IMR-90 (cell line): ENCODE data around the gene PTK7. TPM values are rescaled to one million over a fixed set of nuclear protein-coding genes. Genes with fewer than 3 reads are reported as not detected.

Source experiments
- ATAC-seq: fragments of 200-7000 bp; cut with Tn5 transposase; 2 replicates; pipeline ENCODE4 v1.9.1; 2020; ENCODE audit warnings: low read depth, mild to moderate bottlenecking, moderate library complexity
- BruUV-seq: library from RNA; stranded (reverse); fragments of 400-500 nt; replicated peaks from 2 replicates; lab custom pipeline; 2021; lab: Mats Ljungman, UMichigan
- CTCF ChIA-PET: fragments of 300-600 bp; formaldehyde crosslinking; extraction: SDS; loops from one replicate; lab custom pipeline; 2021; ENCODE audit warnings: antibody characterized with exemption; lab: Yijun Ruan, JAX
- POLR2A ChIA-PET: fragments of 300-600 bp; sonication (Branson Sonifier 250); formaldehyde crosslinking; loops from one replicate; lab custom pipeline; 2022; ENCODE audit warnings: antibody characterized with exemption; ENCODE audit not compliant: unreplicated experiment; lab: Charles Lee
- DNase-seq: peaks from one replicate; pipeline ENCODE4 v3.0.0; 2013
- H2AFZ ChIP-seq: replicated peaks from 2 replicates; pipeline ENCODE3; 2013; ENCODE audit warnings: low read length, mild to moderate bottlenecking; ENCODE audit not compliant: poor library complexity
- H2AK5ac ChIP-seq: 2 replicates; pipeline ENCODE4 v1.6.1; 2013; ENCODE audit warnings: low read depth, low read length, inconsistent platforms
- H2AK9ac ChIP-seq: replicated peaks from 2 replicates; pipeline ENCODE3; 2013; ENCODE audit warnings: mild to moderate bottlenecking, low read depth, low read length, moderate library complexity; ENCODE audit not compliant: poor library complexity
- H2BK120ac ChIP-seq: 2 replicates; pipeline ENCODE4 v1.6.1; 2013; ENCODE audit warnings: low read depth, low read length, inconsistent platforms
- H2BK15ac ChIP-seq: 3 replicates; pipeline ENCODE4 v1.6.1; 2013; ENCODE audit warnings: low read depth, low read length, inconsistent platforms
- H2BK20ac ChIP-seq: 2 replicates; pipeline ENCODE4 v1.6.1; 2013; ENCODE audit warnings: low read depth, mild to moderate bottlenecking, inconsistent platforms, low read length, moderate library complexity
- H2BK5ac ChIP-seq: 2 replicates; pipeline ENCODE4 v1.6.1; 2013; ENCODE audit warnings: mild to moderate bottlenecking, low read depth, low read length, inconsistent platforms; ENCODE audit not compliant: poor library complexity, severe bottlenecking
- H3K14ac ChIP-seq: replicated peaks from 2 replicates; pipeline ENCODE4 v1.6.1; 2013; ENCODE audit warnings: low read depth, low read length, inconsistent platforms
- H3K18ac ChIP-seq: 2 replicates; pipeline ENCODE4 v1.6.1; 2013; ENCODE audit warnings: low read depth, low read length, control low read depth
- H3K23ac ChIP-seq: 2 replicates; pipeline ENCODE4 v1.6.1; 2013; ENCODE audit warnings: low read depth, low read length, inconsistent platforms
- H3K27ac ChIP-seq: 2 replicates; pipeline ENCODE4 v1.5.1; 2013; ENCODE audit warnings: mild to moderate bottlenecking, control low read depth, low read length; ENCODE audit not compliant: insufficient read depth
- H3K27me3 ChIP-seq: 2 replicates; pipeline ENCODE4 v1.6.1; 2013; ENCODE audit warnings: low read length; ENCODE audit not compliant: control insufficient read depth, insufficient read depth
- H3K36me3 ChIP-seq: 2 replicates; pipeline ENCODE4 v1.6.1; 2013; ENCODE audit warnings: low read length, mixed read lengths; ENCODE audit not compliant: control insufficient read depth, insufficient read depth
- H3K4ac ChIP-seq: 2 replicates; pipeline ENCODE4 v1.6.1; 2013; ENCODE audit warnings: low read depth, low read length, inconsistent platforms
- H3K4me1 ChIP-seq: 2 replicates; pipeline ENCODE4 v1.6.1; 2013; ENCODE audit warnings: low read length, mixed read lengths; ENCODE audit not compliant: control insufficient read depth, insufficient read depth
- H3K4me2 ChIP-seq: 2 replicates; pipeline ENCODE4 v1.6.1; 2013; ENCODE audit warnings: low read depth, mild to moderate bottlenecking, control low read depth, low read length, moderate library complexity
- H3K4me3 ChIP-seq: 2 replicates; pipeline ENCODE4 v1.5.1; 2013; ENCODE audit warnings: low read depth, mild to moderate bottlenecking, control low read depth, low read length, moderate library complexity; ENCODE audit not compliant: insufficient read depth
- H3K56ac ChIP-seq: 2 replicates; pipeline ENCODE4 v1.6.1; 2013; ENCODE audit warnings: low read length, inconsistent platforms; ENCODE audit not compliant: insufficient read depth; ENCODE audit errors: extremely low read depth
- H3K79me1 ChIP-seq, 2 experiments: 2 replicates each; pipeline ENCODE4 v1.6.1; 2013; ENCODE audit warnings: low read length in 2 of 2, inconsistent platforms in 1 of 2, low read depth in 1 of 2
- H3K9ac ChIP-seq: 2 replicates; pipeline ENCODE4 v1.6.1; 2013; ENCODE audit warnings: low read depth, low read length, control low read depth
- H3K9me1 ChIP-seq: 2 replicates; pipeline ENCODE4 v1.6.1; 2013; ENCODE audit warnings: low read length, inconsistent platforms; ENCODE audit not compliant: insufficient read depth
- H3K9me3 ChIP-seq: 2 replicates; pipeline ENCODE4 v1.6.1; 2013; ENCODE audit warnings: low read length; ENCODE audit not compliant: control insufficient read depth, insufficient read depth
- H4K20me1 ChIP-seq: 2 replicates; pipeline ENCODE4 v1.6.1; 2013; ENCODE audit warnings: low read length, inconsistent platforms; ENCODE audit not compliant: insufficient read depth
- H4K5ac ChIP-seq: 2 replicates; pipeline ENCODE4 v1.6.1; 2013; ENCODE audit warnings: mild to moderate bottlenecking, low read depth, low read length, control low read depth
- H4K8ac ChIP-seq, 2 experiments: 2 replicates each; pipeline ENCODE4 v1.6.1; 2013; ENCODE audit warnings: low read depth in 2 of 2, low read length in 2 of 2, control low read depth in 1 of 2, inconsistent platforms in 1 of 2
- H4K91ac ChIP-seq: 2 replicates; pipeline ENCODE4 v1.6.1; 2013; ENCODE audit warnings: low read depth, low read length, inconsistent platforms; ENCODE audit not compliant: insufficient read depth
- CEBPB ChIP-seq: IDR thresholded peaks from 2 replicates; pipeline ENCODE4 v1.6.1; 2012; ENCODE audit warnings: low read depth, low read length, improper control_type of control experiment
- RCOR1 ChIP-seq: IDR thresholded peaks from 2 replicates; pipeline ENCODE4 v1.6.1; 2012; ENCODE audit warnings: mild to moderate bottlenecking, low read length, improper control_type of control experiment; ENCODE audit not compliant: insufficient replicate concordance
- WGBS, 2 experiments: methylation state at CpG; one replicate each; pipeline versions ENCODE4 v1.1.5 to v1.1.7; 2013; ENCODE audit warnings: missing lambda C conversion rate in 2 of 2; ENCODE audit not compliant: insufficient read length in 1 of 2; ENCODE audit errors: extremely low coverage in 2 of 2; 5-methylcytosine and 5-hydroxymethylcytosine counted together
- dilution Hi-C: fragments of 300-500 bp; cut with HindIII; formaldehyde crosslinking; loops from one replicate; pipeline ENCODE4 v1.14.3; 2018; ENCODE audit warnings: low sequenced_read_pairs; ENCODE audit not compliant: unreplicated experiment
- in situ Hi-C: fragments of 300-500 bp; cut with MboI; formaldehyde crosslinking; loops from 3 replicates; pipeline ENCODE4 v1.14.3; 2019; ENCODE audit warnings: low sequenced_read_pairs, inconsistent platforms, mixed read lengths
- intact Hi-C: fragments of 100-400 bp; cut with micrococcal nuclease; formaldehyde crosslinking; loops from 2 replicates; pipeline ENCODE4 v1.10.0; 2022
- polyA plus RNA-seq, 3 experiments: library from polyadenylated mRNA; depleted of rRNA; stranded (reverse); fragments of >200 nt; gene quantifications; 2 replicates each; pipeline ENCODE4 v1.2.3, GENCODE V29; 2012; ENCODE audit warnings: low replicate concordance in 1 of 3
- total RNA-seq: library from RNA; depleted of rRNA; stranded (reverse); fragments of >200 nt; gene quantifications from 2 replicates; pipeline ENCODE4 v1.2.3, GENCODE V29; 2012

PTK7 gene
- total and polyA plus RNA-seq, 2 of the 4 experiments (the other 2 are of a cell fraction), result 47.1 to 142 TPM

DNA sequence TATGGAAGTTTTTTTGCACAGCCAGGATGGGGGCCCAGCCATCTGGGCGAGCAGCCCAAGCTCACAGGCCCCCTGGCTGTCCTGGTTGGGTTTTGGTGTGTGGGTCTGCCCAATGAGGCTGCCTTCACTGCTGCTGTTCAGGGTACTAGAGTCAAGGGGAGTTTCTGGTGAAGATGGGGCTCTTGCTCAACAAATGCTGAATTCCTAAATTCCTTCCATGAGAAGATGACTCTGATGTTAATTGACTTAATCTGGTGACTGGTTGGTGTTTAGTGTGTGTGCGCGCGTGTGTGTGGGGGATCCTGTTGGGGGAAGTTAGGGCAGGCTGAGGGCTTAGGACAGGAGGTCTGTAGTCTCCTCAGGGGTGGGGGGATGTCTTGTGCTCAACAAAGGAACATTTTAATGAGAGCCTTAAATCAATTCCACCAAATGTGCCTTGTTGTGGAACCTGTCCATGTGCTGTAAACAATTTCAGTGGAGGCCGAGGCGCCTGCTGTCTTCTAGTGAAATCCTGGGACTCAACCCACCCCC is 1.9 kb downstream of the PTK7 start:
- Histone ChIP-seq H3K27ac (peak overlapping the region; percentile 77), H4K8ac (peak overlapping the region; percentile 35 to 73; a peak in 3 of 4 replicates), H3K4me3 (peak overlapping the region; percentile 76), H3K23ac (peak overlapping the region; percentile 93), H2BK15ac (peak overlapping the region; percentile 47; the same call in 1 of the 3 replicates), H3K4me2 (peak overlapping the region; percentile 93), H2BK5ac (peak overlapping the region; percentile 84), H4K5ac (peak overlapping the region; percentile 68), H3K27me3 (no peaks in the 10 kb centered on the region), H4K20me1 (peaks cover 35% of the 10 kb centered on the region), H3K56ac (peak overlapping the region; percentile 12; the same call in 1 of the 2 replicates), H3K9me1 (peaks cover 18% of the 10 kb centered on the region), H3K79me1 (peaks cover 17 to 67% of the 10 kb centered on the region in 2 experiments), H2BK20ac (peak overlapping the region; percentile 5), H3K9ac (peak overlapping the region; percentile 92), H2AK5ac (peak overlapping the region; percentile 68; the same call in 1 of the 2 replicates), H2AFZ (peak overlapping the region; percentile 16), H3K4me1 (peaks cover 31% of the 10 kb centered on the region), H2BK120ac (peak overlapping the region; percentile 76), H3K14ac (peak overlapping the region; percentile 97), H3K36me3 (peaks cover 3% of the 10 kb centered on the region; the same call in 1 of the 2 replicates), H3K9me3 (no peaks in the 10 kb centered on the region), H2AK9ac (peak overlapping the region; percentile 66), H3K4ac (peak overlapping the region; percentile 86), H3K18ac (peak overlapping the region; percentile 79), H4K91ac (peak overlapping the region; percentile 75)
- CTCF ChIA-PET, result interaction anchor here (0.7 kb wide), 1 partner anchor 41 kb away, joined by 3 read pairs; no protein-coding TSS in a partner anchor
- WGBS, 2 experiments, result 24% methylated on average over 5 of the region's 6 CpGs; no CpG with 5 or more reads in 1 of the 2 experiments
- TF ChIP-seq CEBPB (peak; percentile 86), RCOR1 (no peak)
- POLR2A ChIA-PET, result no interaction called here
- intact Hi-C loops (loop anchor here (1.0 to 2.0 kb wide), 2 partner anchors 13 to 36 kb away; no protein-coding TSS in a partner anchor), in situ Hi-C loops (loop anchor here (5.0 kb wide), 1 partner anchor 49 kb away; no protein-coding TSS in a partner anchor), dilution Hi-C loops (no loop called here)
- BruUV-seq, result no TSS peak
- no peak for ATAC-seq
- DNase-seq, result peak; percentile 67
